A673 (cell line): Measurements from ENCODE around the gene EXOC6B.

Experiments
- EZH2 ChIP-seq: fragments of 200-600 bp; sonication (generic); IDR thresholded peaks from 2 replicates; pipeline ENCODE4 v1.6.1; 2017; ENCODE audit warnings: borderline replicate concordance, low read depth, mild to moderate bottlenecking, mixed read lengths, antibody characterized with exemption, low read length; ENCODE audit not compliant: poor library complexity, severe bottlenecking
- TF ChIP-seq, protein P1 (sequence below): fragments of 300-800, 200-600 bp; sonication (generic); conservative IDR thresholded peaks from 2 replicates; pipeline ENCODE4 v1.5.1; 2017; ENCODE audit warnings: low read depth, mild to moderate bottlenecking, antibody characterized with exemption, low read length, moderate library complexity, mixed read lengths

DNA sequence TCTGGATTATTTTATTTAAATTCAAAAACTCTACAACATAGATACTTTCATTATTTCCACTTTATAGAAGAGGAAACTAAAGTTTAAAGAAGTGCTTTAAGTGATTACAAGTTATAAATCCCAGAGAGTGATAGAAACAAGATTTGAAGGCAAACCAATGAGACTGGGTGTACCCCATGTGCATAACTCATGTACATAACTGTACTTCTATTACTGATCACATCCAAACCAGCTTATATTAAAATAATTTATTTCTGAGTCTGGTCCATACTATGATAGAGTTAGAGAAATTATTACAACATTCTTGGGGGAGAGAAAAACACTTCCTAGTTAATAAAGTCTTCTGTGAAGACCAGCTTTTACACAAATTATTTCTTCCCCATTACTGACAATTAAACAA is 221.4 kb downstream of the EXOC6B start:
- TF ChIP-seq, protein P1, sequence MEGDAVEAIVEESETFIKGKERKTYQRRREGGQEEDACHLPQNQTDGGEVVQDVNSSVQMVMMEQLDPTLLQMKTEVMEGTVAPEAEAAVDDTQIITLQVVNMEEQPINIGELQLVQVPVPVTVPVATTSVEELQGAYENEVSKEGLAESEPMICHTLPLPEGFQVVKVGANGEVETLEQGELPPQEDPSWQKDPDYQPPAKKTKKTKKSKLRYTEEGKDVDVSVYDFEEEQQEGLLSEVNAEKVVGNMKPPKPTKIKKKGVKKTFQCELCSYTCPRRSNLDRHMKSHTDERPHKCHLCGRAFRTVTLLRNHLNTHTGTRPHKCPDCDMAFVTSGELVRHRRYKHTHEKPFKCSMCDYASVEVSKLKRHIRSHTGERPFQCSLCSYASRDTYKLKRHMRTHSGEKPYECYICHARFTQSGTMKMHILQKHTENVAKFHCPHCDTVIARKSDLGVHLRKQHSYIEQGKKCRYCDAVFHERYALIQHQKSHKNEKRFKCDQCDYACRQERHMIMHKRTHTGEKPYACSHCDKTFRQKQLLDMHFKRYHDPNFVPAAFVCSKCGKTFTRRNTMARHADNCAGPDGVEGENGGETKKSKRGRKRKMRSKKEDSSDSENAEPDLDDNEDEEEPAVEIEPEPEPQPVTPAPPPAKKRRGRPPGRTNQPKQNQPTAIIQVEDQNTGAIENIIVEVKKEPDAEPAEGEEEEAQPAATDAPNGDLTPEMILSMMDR, result no peak
- TF ChIP-seq EZH2, result no peak
